GM21526 (cell line): ENCODE measurements around the gene USP17L25.
"Not testable (repeated sequence)": the region's sequence is repeated elsewhere in the genome, so short reads cannot be mapped to it uniquely, and the experiment has no call there.

Source experiments
- ATAC-seq: cut with Tn5 transposase; IDR thresholded peaks from one replicate; pipeline ENCODE4 v1.9.1; 2021; ENCODE audit warnings: moderate library complexity; ENCODE audit not compliant: unreplicated experiment, low FRiP score

The USP17L25 gene

GRCh38 chr4:9329611-9330010 is at the start of gene USP17L25:
Gene USP17L25 (plus strand): TSS chr4:9329911. CDS start chr4:9329911, 0 bp downstream.
- not testable (repeated sequence) for ATAC-seq

GRCh38 chr4:9324191-9324590 is 5.5 kb upstream of the USP17L25 start:
- ATAC-seq: not testable (repeated sequence)

DNA sequence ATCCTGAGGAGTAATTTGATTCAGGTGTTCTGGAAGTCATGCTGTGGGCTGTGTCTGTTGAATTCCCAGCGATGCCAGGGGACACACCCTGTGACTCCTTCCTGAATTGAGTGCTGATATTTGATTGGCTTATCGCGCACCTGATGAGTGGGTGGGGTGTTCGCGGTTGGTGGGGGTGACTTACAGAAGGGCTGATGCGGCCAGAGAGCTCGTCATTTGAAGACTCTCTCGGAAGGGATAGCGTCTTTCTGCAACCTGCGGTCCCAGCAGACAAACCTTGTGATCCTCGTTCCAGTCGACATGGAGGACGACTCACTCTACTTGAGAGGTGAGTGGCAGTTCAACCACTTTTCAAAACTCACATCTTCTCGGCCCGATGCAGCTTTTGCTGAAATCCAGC is 4.8 kb upstream of the USP17L25 start, which contains the start of gene USP17L24:
TSS of gene USP17L24 (plus strand) at position 301 of the 400 bp plus-strand sequence. CDS start at position 301, 0 bp downstream.
- ATAC-seq: not testable (repeated sequence)

DNA sequence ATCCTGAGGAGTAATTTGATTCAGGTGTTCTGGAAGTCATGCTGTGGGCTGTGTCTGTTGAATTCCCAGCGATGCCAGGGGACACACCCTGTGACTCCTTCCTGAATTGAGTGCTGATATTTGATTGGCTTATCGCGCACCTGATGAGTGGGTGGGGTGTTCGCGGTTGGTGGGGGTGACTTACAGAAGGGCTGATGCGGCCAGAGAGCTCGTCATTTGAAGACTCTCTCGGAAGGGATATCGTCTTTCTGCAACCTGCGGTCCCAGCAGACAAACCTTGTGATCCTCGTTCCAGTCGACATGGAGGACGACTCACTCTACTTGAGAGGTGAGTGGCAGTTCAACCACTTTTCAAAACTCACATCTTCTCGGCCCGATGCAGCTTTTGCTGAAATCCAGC is 4.6 kb downstream of the USP17L25 start, which contains the start of gene USP17L26:
TSS of gene USP17L26 (plus strand) at position 301 of the 400 bp plus-strand sequence. CDS start at position 301, 0 bp downstream.
- ATAC-seq: not testable (repeated sequence)

- not testable (repeated sequence) for ATAC-seq
Observed at GRCh38 chr4:9339103-9339502, 9.4 kb downstream of the USP17L25 start, which contains the start of gene USP17L5. Gene USP17L5 (plus strand): TSS chr4:9339403. CDS start chr4:9339403, 0 bp downstream.

DNA sequence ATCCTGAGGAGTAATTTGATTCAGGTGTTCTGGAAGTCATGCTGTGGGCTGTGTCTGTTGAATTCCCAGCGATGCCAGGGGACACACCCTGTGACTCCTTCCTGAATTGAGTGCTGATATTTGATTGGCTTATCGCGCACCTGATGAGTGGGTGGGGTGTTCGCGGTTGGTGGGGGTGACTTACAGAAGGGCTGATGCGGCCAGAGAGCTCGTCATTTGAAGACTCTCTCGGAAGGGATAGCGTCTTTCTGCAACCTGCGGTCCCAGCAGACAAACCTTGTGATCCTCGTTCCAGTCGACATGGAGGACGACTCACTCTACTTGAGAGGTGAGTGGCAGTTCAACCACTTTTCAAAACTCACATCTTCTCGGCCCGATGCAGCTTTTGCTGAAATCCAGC is 14.1 kb downstream of the USP17L25 start, which contains the start of gene USP17L27:
TSS of gene USP17L27 (plus strand) at position 301 of the 400 bp plus-strand sequence. CDS start at position 301, 0 bp downstream.
- not testable (repeated sequence) for ATAC-seq

GRCh38 chr4:9348593-9348992 is 18.9 kb downstream of the USP17L25 start, which contains the start of gene USP17L28:
Gene USP17L28 (plus strand): TSS chr4:9348893. CDS start chr4:9348893, 0 bp downstream.
- ATAC-seq: not testable (repeated sequence)

- ATAC-seq: not testable (repeated sequence)
Observed at GRCh38 chr4:9350866-9351265, 21.2 kb downstream of the USP17L25 start.

- ATAC-seq: not testable (repeated sequence)
Observed at GRCh38 chr4:9353338-9353737, 23.6 kb downstream of the USP17L25 start, which contains the start of gene USP17L29. Gene USP17L29 (plus strand): TSS chr4:9353638. CDS start chr4:9353638, 0 bp downstream.

GRCh38 chr4:9362829-9363228 is 33.1 kb downstream of the USP17L25 start, which contains the start of gene USP17L30:
Gene USP17L30 (plus strand): TSS chr4:9363129. CDS start chr4:9363129, 0 bp downstream.
- not testable (repeated sequence) for ATAC-seq

- not testable (repeated sequence) for ATAC-seq
Observed at GRCh38 chr4:9379881-9380280, 50.2 kb downstream of the USP17L25 start.
